Measurements from ENCODE around the gene KPNA1. TPM values are rescaled to one million over a fixed set of nuclear protein-coding genes. Genes with fewer than 3 reads are reported as not detected.

Gene KPNA1
- polyA plus RNA-seq, 1 of the 3 experiments (the other 2 are of a cell fraction) = 21.6 TPM

DNA sequence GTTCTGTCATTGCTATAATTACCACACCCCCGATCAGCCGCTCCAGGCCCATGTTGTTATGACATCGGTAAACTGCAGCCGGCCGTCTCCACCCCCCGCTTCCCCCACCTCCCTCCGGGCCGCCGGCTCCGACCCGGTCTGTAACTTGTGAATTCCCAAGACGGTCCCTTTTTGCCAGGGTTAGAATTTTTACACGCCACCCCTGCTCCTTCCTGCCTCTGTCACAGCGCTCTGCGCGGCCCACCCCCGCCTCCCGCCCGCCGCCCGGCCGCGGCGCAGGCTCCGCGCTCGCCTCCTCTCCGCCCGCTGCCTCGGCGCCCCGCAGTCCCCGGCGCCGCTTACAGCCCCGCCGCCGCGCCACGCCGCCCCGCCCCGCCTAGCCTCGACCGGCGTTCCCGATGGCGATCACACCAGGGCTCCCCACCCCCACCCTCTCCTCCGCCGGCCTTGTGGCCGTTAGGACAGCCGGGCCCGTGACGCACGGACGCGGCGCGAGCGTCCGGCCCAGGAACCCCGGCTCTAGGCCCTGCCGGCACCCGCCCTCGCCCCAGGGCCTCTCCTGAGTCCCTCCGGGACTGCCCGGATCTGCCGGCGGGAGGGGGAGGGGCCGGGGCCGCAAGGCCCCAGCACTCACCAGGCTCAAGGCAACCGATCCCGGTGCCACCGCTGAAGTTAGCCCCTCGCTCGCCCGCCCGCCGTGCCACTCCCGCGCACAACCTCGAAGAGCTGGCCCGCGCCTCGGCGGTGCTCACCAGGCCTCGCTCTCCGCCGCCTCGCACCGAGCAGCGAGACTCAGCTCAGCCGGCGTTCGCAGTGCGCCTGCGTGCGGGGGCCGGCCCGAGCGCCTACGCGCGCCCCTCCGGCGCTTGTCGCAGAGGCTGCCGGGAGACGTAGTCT, at the start of gene KPNA1 (continued):
- TF ChIP-seq MEF2A (IDR thresholded peaks at IDR 0.05; ENCODE audit: borderline replicate concordance, low read depth) (no peak), CHD2 (IDR thresholded peaks at IDR 0.05; ENCODE audit: low read length, partially characterized antibody) (peak; percentile 8), FOXM1 (IDR thresholded peaks at IDR 0.05; ENCODE audit: low read depth) (no peak)
- TF ChIP-seq, protein P1, sequence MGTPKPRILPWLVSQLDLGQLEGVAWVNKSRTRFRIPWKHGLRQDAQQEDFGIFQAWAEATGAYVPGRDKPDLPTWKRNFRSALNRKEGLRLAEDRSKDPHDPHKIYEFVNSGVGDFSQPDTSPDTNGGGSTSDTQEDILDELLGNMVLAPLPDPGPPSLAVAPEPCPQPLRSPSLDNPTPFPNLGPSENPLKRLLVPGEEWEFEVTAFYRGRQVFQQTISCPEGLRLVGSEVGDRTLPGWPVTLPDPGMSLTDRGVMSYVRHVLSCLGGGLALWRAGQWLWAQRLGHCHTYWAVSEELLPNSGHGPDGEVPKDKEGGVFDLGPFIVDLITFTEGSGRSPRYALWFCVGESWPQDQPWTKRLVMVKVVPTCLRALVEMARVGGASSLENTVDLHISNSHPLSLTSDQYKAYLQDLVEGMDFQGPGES (IDR thresholded peaks at IDR 0.05; ENCODE audit: low read depth, low read length) = no peak

DNA sequence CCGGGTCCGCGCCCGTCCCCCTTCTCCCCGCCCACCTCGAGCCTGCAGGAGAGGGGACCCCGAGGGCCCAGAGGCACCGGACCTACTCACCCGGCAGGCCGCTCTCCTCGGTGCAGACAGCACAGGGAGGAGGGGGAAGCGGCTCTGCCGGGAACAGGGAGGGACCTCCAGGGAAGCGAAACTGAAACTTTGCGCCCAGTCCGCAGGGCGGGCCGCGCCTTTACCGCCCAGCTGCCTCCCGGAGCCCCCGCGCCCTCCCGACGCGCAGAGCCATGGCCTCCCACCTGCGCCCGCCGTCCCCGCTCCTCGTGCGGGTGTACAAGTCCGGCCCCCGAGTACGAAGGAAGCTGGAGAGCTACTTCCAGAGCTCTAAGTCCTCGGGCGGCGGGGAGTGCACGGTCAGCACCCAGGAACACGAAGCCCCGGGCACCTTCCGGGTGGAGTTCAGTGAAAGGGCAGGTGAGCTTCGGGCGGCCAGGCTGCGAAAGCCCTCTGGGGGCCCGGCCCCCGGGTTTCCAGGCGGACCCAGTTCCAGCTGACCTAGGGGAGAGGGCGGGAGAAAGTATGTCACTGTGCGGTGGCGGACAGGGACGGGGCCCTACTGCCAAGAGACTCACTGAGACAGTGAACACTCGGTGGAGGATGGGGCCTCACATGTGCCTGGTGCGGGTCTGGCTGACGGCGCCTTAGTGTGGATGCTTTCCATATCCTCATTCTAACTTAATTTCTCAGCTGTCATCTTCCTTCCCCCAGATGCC, 49.6 kb upstream of the KPNA1 start, which contains the start of the genes DTX3L and PARP9:
Gene DTX3L (plus strand): TSS at position 184 of the 758 bp plus-strand sequence. CDS start 89 bp downstream, at position 273.
Gene PARP9 (minus strand): TSS at position 146 of the 758 bp plus-strand sequence. CDS start 4,680 bp downstream, outside the sequence.
- Histone ChIP-seq H3K4me3 (ENCODE audit: low read depth in 2 of 2, low read length in 1 of 2) (peak within 1 kb of the TSS; percentile 75 to 78), H4K20me1 (ENCODE audit: insufficient read depth) (no peaks in the 10 kb centered on the region), H3K9me3 (no peaks in the 10 kb centered on the region), H3K36me3 (replicated peaks in 1 of 2; ENCODE audit: control insufficient read depth in 1 of 2, insufficient read depth in 2 of 2, low read length in 1 of 2) (peaks cover 13 to 23% of the 10 kb centered on the region in 2 experiments), H3K4me2 (peak within 1 kb of the TSS; percentile 87), H3K4me1 (ENCODE audit: control insufficient read depth in 1 of 2, insufficient read depth in 2 of 2, low read depth in 1 of 2, low read length in 1 of 2) (peaks cover 5 to 9% of the 10 kb centered on the region in 2 experiments; a peak in 2 of 4 replicates), H3K79me2 (ENCODE audit: insufficient read depth) (peaks cover 10% of the 10 kb centered on the region), H3K9me2 (no peaks in the 10 kb centered on the region), H2AFZ (ENCODE audit: low read depth) (peak within 1 kb of the TSS; percentile 89), H3K9ac (peak within 1 kb of the TSS; percentile 88), H3K27me3 (ENCODE audit: insufficient read depth) (no peaks in the 10 kb centered on the region), H3K27ac (ENCODE audit: low read depth in 2 of 2, low read length in 1 of 2) (peak within 1 kb of the TSS; percentile 74 to 89), H3F3A (replicated peaks; ENCODE audit: insufficient read depth) (no peaks in the 10 kb centered on the region)
- 2% methylated on average over 9 of the region's 56 CpGs for WGBS (ENCODE audit: low lambda C conversion rate)
- DNase-seq = peak; percentile 90
- no peak for TF ChIP-seq RXRA (IDR thresholded peaks at IDR 0.05; ENCODE audit: borderline replicate concordance, low read depth)
- TF ChIP-seq TAF1 (IDR thresholded peaks at IDR 0.05; ENCODE audit: borderline replicate concordance, low read depth, low read length) = peak; percentile 39; the same call in 1 of the 2 replicates
- TF ChIP-seq TCF12 (IDR thresholded peaks at IDR 0.05) = 0 out of 2 replicates have a peak, but pooled peaks have one; percentile 7
- 0 out of 2 replicates have a peak, but pooled peaks have one; percentile 10 for TF ChIP-seq ELF1 (IDR thresholded peaks at IDR 0.05)
- 0 out of 2 replicates have a peak, but pooled peaks have one; percentile 43 for TF ChIP-seq YY1 (IDR thresholded peaks at IDR 0.05; ENCODE audit: low read depth)
- no peak for TF ChIP-seq EZH2phosphoT487 (IDR thresholded peaks at IDR 0.05; ENCODE audit: borderline replicate concordance, low read depth)
- TF ChIP-seq, protein P2, sequence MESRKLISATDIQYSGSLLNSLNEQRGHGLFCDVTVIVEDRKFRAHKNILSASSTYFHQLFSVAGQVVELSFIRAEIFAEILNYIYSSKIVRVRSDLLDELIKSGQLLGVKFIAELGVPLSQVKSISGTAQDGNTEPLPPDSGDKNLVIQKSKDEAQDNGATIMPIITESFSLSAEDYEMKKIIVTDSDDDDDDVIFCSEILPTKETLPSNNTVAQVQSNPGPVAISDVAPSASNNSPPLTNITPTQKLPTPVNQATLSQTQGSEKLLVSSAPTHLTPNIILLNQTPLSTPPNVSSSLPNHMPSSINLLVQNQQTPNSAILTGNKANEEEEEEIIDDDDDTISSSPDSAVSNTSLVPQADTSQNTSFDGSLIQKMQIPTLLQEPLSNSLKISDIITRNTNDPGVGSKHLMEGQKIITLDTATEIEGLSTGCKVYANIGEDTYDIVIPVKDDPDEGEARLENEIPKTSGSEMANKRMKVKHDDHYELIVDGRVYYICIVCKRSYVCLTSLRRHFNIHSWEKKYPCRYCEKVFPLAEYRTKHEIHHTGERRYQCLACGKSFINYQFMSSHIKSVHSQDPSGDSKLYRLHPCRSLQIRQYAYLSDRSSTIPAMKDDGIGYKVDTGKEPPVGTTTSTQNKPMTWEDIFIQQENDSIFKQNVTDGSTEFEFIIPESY (IDR thresholded peaks at IDR 0.05; ENCODE audit: borderline replicate concordance, low read depth) = no peak
- TF ChIP-seq CHD2 (IDR thresholded peaks at IDR 0.05; ENCODE audit: low read length, partially characterized antibody) = peak; percentile 81
- TF ChIP-seq FOSL2 (IDR thresholded peaks at IDR 0.05; ENCODE audit: borderline replicate concordance, low read depth) = no peak
- TF ChIP-seq, protein P3, sequence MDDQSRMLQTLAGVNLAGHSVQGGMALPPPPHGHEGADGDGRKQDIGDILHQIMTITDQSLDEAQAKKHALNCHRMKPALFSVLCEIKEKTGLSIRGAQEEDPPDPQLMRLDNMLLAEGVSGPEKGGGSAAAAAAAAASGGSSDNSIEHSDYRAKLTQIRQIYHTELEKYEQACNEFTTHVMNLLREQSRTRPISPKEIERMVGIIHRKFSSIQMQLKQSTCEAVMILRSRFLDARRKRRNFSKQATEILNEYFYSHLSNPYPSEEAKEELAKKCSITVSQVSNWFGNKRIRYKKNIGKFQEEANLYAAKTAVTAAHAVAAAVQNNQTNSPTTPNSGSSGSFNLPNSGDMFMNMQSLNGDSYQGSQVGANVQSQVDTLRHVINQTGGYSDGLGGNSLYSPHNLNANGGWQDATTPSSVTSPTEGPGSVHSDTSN (IDR thresholded peaks at IDR 0.05) = 0 out of 2 replicates have a peak, but pooled peaks have one; percentile 31
- TF ChIP-seq MEF2A (IDR thresholded peaks at IDR 0.05; ENCODE audit: borderline replicate concordance, low read depth) = no peak
- TF ChIP-seq MXI1 (IDR thresholded peaks at IDR 0.05; ENCODE audit: low read depth, low read length) = peak; percentile 94
- TF ChIP-seq, protein P4, sequence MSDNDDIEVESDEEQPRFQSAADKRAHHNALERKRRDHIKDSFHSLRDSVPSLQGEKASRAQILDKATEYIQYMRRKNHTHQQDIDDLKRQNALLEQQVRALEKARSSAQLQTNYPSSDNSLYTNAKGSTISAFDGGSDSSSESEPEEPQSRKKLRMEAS (IDR thresholded peaks at IDR 0.05; ENCODE audit: low read depth) = peak; percentile 65
- TF ChIP-seq POLR2AphosphoS5 (IDR thresholded peaks at IDR 0.05; ENCODE audit: low read depth, low read length) = peak; percentile 57
- peak; percentile 8 to 9; a peak in 1 of 4 replicates for TF ChIP-seq EP300 (IDR thresholded peaks at IDR 0.05; ENCODE audit: borderline replicate concordance in 1 of 2, low read depth in 1 of 2, low read length in 1 of 2)
- no peak for TF ChIP-seq RFX5 (IDR thresholded peaks at IDR 0.05; ENCODE audit: low read length)
- ChIA-PET POLR2A (interaction anchor here (0.6 to 1.5 kb wide), 6 partner anchors 9 to 1496 kb away, joined by 3 to 8 read pairs (median 3); no protein-coding TSS in a partner anchor), CTCF (interaction anchor here (0.9 to 3.1 kb wide), 7 partner anchors 9 to 378 kb away, joined by 3 to 29 read pairs (median 4); no protein-coding TSS in a partner anchor)

All from SK-N-SH (cell line).